Calu3 (cell line): Measurements from ENCODE around the gene SYNE3. TPM values are rescaled to one million over a fixed set of nuclear protein-coding genes. Genes with fewer than 3 reads are reported as not detected.

Experiments
- BruUV-seq: library from RNA; stranded (reverse); fragments of 400-500 nt; replicated peaks from 2 replicates; lab custom pipeline; 2021; lab: Mats Ljungman, UMichigan
- CTCF ChIA-PET: fragments of 300-600 bp; sonication (Branson Sonifier 250); formaldehyde crosslinking; loops from one replicate; lab custom pipeline; 2022; ENCODE audit warnings: antibody characterized with exemption; lab: Charles Lee
- DNase-seq: peaks from one replicate; pipeline ENCODE4 v3.0.0; 2022
- H3K27ac Mint-ChIP-seq: one replicate; pipeline ENCODE4 v1.8.0; 2022; ENCODE audit warnings: mixed read lengths; ENCODE audit not compliant: unreplicated experiment
- H3K27me3 Mint-ChIP-seq: one replicate; pipeline ENCODE4 v1.8.0; 2022; ENCODE audit warnings: mixed read lengths; ENCODE audit not compliant: unreplicated experiment
- H3K36me3 Mint-ChIP-seq: one replicate; pipeline ENCODE4 v1.8.0; 2022; ENCODE audit warnings: mild to moderate bottlenecking, moderate library complexity, mixed read lengths; ENCODE audit not compliant: insufficient read depth, unreplicated experiment
- H3K4me1 Mint-ChIP-seq: one replicate; pipeline ENCODE4 v1.8.0; 2022; ENCODE audit warnings: mild to moderate bottlenecking, low read depth, mixed read lengths; ENCODE audit not compliant: unreplicated experiment
- H3K4me3 Mint-ChIP-seq: one replicate; pipeline ENCODE4 v1.8.0; 2022; ENCODE audit warnings: mild to moderate bottlenecking, low read depth, moderate library complexity, mixed read lengths; ENCODE audit not compliant: unreplicated experiment
- H3K9me3 Mint-ChIP-seq: one replicate; pipeline ENCODE4 v1.8.0; 2022; ENCODE audit warnings: low read depth, mixed read lengths; ENCODE audit not compliant: unreplicated experiment
- intact Hi-C: fragments of 100-400 bp; cut with micrococcal nuclease; formaldehyde crosslinking; loops from one replicate; pipeline ENCODE4 v1.10.0; 2022; ENCODE audit not compliant: unreplicated experiment
- total RNA-seq: library from RNA; stranded (reverse); gene quantifications from 2 replicates; pipeline ENCODE4 v1.2.3, GENCODE V29; 2022
- TF ChIP-seq, protein P1 (sequence below): fragments of 200-600 bp; IDR thresholded peaks from one replicate; pipeline ENCODE4 v1.8.0; 2022; ENCODE audit warnings: antibody characterized with exemption; ENCODE audit not compliant: unreplicated experiment

Gene SYNE3
- total RNA-seq, 1 experiment from 2014 or later, result 0.97 TPM

- no peak overlapping the region for H3K27ac Mint-ChIP-seq
- CTCF ChIA-PET, result interaction anchor here (0.6 kb wide), 1 partner anchor 1823 kb away, joined by 3 read pairs; no protein-coding TSS in a partner anchor
- H3K36me3 Mint-ChIP-seq, result no peaks in the 10 kb centered on the region
- BruUV-seq, result no TSS peak
- H3K9me3 Mint-ChIP-seq, result no peaks in the 10 kb centered on the region
- H3K4me1 Mint-ChIP-seq, result peaks cover 13% of the 10 kb centered on the region
- intact Hi-C loops, result no loop called here
- TF ChIP-seq, protein P1, sequence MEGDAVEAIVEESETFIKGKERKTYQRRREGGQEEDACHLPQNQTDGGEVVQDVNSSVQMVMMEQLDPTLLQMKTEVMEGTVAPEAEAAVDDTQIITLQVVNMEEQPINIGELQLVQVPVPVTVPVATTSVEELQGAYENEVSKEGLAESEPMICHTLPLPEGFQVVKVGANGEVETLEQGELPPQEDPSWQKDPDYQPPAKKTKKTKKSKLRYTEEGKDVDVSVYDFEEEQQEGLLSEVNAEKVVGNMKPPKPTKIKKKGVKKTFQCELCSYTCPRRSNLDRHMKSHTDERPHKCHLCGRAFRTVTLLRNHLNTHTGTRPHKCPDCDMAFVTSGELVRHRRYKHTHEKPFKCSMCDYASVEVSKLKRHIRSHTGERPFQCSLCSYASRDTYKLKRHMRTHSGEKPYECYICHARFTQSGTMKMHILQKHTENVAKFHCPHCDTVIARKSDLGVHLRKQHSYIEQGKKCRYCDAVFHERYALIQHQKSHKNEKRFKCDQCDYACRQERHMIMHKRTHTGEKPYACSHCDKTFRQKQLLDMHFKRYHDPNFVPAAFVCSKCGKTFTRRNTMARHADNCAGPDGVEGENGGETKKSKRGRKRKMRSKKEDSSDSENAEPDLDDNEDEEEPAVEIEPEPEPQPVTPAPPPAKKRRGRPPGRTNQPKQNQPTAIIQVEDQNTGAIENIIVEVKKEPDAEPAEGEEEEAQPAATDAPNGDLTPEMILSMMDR, result no peak
- no peak overlapping the region for H3K4me3 Mint-ChIP-seq
- H3K27me3 Mint-ChIP-seq, result no peaks in the 10 kb centered on the region
- no peak for DNase-seq
Observed at GRCh38 chr14:95491936-95492608, 24.4 kb downstream of the SYNE3 start.

DNA sequence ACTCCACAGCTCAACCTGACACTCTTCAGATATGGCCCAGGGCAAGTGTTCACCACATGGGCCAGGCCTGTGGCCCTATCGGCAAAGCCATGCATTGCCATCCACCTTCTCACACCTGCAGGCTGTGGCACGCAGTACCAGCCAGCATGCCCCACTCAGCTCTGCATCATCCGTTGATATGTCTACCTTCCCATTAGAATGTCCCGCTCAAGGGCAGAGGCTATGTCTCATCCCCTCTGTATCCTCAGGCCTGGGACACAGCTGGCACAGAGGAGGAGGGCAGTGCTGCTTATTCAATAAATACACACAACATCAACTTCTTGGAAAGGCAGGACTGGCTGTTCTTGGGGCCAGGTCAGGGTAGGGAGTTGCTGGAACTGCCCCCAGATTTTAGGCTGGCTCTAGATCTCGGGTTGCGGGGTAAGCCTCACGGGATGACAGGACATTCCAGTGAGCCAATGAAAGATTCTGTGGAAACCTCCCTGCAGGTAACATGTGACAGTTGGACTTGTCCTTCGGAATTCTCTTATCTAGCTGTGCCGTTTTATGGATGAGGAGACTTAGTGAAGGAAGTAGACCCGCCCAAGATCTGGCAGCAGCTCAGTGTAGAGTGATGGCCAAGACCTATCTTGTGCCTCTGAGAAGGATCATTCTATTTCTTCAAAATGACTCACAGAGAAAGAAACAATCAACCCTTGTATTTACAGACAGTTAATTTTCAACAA lies 25.6 kb downstream of the SYNE3 start:
- Mint-ChIP-seq H3K4me1 (peaks cover 13% of the 10 kb centered on the region), H3K27me3 (no peaks in the 10 kb centered on the region), H3K4me3 (no peak overlapping the region), H3K9me3 (no peaks in the 10 kb centered on the region), H3K36me3 (no peaks in the 10 kb centered on the region), H3K27ac (no peak overlapping the region)
- DNase-seq, result no peak
- TF ChIP-seq, protein P1, result no peak
- CTCF ChIA-PET, result interaction anchor here (1.2 kb wide), 1 partner anchor 37 kb away, joined by 4 read pairs; no protein-coding TSS in a partner anchor
- no TSS peak for BruUV-seq
- intact Hi-C loops, result no loop called here

DNA sequence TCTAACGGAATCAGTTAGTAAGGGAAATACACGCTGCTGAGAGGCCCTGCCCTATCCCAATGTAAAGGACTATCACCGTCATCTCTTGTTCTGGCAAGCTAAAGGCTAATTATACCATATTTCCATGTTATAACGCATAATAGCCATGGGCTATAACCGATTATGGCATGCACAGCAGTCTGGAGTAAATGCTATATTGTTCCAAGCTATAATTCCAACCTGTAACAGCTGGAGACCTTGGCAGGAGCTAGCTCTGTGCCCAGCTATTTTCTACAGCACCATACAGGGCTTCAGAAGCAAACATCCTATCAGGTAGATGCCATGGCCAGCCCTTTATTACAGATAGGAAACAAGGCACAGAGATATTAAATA lies 26.3 kb downstream of the SYNE3 start:
- CTCF ChIA-PET, result interaction anchor here (1.2 kb wide), 1 partner anchor 37 kb away, joined by 4 read pairs; no protein-coding TSS in a partner anchor
- Mint-ChIP-seq H3K36me3 (no peaks in the 10 kb centered on the region), H3K27ac (no peak overlapping the region), H3K27me3 (no peaks in the 10 kb centered on the region), H3K4me1 (peaks cover 13% of the 10 kb centered on the region), H3K4me3 (no peak overlapping the region), H3K9me3 (no peaks in the 10 kb centered on the region)
- TF ChIP-seq, protein P1, result no peak
- BruUV-seq, result no TSS peak
- intact Hi-C loops, result no loop called here
- no peak for DNase-seq

DNA sequence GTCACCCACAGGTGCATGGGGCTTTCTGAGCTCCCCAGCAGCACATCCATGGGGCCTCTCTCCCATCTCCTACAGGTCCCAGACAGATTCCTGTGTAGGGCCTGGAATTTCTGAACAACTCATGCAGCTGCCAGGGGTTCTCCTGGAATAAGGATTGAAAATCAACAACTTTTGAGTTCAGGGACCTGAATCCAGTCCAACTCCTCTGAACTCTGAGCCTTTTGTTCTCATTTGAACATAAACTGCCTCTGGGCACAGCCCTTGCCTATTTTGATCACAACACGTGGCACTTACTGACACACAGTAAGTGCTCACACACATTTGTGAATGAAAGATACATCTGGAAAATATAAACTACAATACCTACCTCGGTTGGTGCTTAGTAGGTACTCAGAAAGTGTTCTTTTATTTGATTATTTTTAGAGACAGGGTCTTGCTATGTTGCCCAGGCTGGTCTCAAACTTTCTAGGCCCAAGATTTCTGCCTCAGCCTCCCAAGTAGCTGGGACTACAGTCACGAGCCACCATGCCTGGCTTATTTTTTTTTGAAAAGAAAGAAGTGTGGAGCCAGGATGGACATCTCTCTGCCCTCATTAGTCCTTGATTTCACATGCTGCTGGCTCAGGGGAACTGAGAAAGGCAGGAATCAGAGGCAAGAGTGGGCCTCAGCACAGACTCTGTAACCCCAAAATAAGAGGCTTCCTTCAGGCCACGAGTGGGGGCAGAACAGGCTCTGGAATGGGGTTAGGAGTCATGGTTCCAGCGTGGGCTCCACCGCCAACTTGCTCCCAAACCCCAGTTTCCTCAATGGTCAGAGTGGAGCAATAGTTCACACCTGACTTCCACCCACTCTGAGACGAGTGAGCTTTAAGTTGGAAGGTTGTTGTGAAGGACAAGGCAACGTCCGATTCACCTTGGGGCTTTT lies 27.0 kb downstream of the SYNE3 start:
- DNase-seq, result no peak
- Mint-ChIP-seq H3K9me3 (no peaks in the 10 kb centered on the region), H3K27ac (no peak overlapping the region), H3K4me1 (peaks cover 17% of the 10 kb centered on the region), H3K4me3 (no peak overlapping the region), H3K27me3 (no peaks in the 10 kb centered on the region), H3K36me3 (no peaks in the 10 kb centered on the region)
- TF ChIP-seq, protein P1, result no peak
- no TSS peak for BruUV-seq
- intact Hi-C loops, result no loop called here
- CTCF ChIA-PET, result no interaction called here
